Measurements from ENCODE around the gene ATXN1.

ATXN1 gene

GRCh38 chr6:16548121-16548520 lies 213.1 kb downstream of the ATXN1 start:
- Histone ChIP-seq H3K9me3 (replicated peaks in 1 of 2; ENCODE audit: control insufficient read depth in 2 of 2, insufficient read depth in 1 of 2, low read depth in 1 of 2, low read length in 2 of 2) (no peaks in the 10 kb centered on the region), H3K4ac (ENCODE audit: low read length) (no peak overlapping the region), H3K18ac (ENCODE audit: low read length) (no peak overlapping the region), H3K36me3 (replicated peaks in 1 of 2; ENCODE audit: control insufficient read depth in 2 of 2, insufficient read depth in 2 of 2, low read length in 2 of 2) (no peaks in the 10 kb centered on the region), H3K27me3 (ENCODE audit: control insufficient read depth in 3 of 3, insufficient read depth in 3 of 3, low read depth in 1 of 3, low read length in 3 of 3) (no peaks in the 10 kb centered on the region), H3K14ac (ENCODE audit: low read length) (no peak overlapping the region), H3K4me2 (ENCODE audit: insufficient read depth, low read length, poor library complexity, severe bottlenecking) (no peak overlapping the region), H4K8ac (ENCODE audit: low read depth, low read length) (no peak overlapping the region), H2AFZ (ENCODE audit: low read length) (no peak overlapping the region), H3K23ac (ENCODE audit: low read depth, low read length, poor library complexity) (no peak overlapping the region), H3K27ac (replicated peaks; ENCODE audit: low read length) (no peak overlapping the region), H4K91ac (ENCODE audit: low read depth, low read length, poor library complexity) (no peak overlapping the region), H3K9ac (ENCODE audit: low read depth, low read length, poor library complexity) (no peak overlapping the region), H3K4me1 (ENCODE audit: control insufficient read depth in 2 of 2, insufficient read depth in 1 of 2, low read depth in 1 of 2, low read length in 2 of 2) (peaks cover 9 to 16% of the 10 kb centered on the region in 2 donors), H2BK5ac (ENCODE audit: low read length) (no peak overlapping the region), H2AK5ac (ENCODE audit: low read depth, low read length) (no peak overlapping the region), H2BK12ac (ENCODE audit: low read length) (no peak overlapping the region), H2BK15ac (ENCODE audit: low read length) (no peak overlapping the region), H2BK120ac (ENCODE audit: low read depth, low read length) (no peak overlapping the region), H3K4me3 (ENCODE audit: low read length in 2 of 2) (no peak overlapping the region), H3K79me1 (ENCODE audit: low read depth, low read length) (no peaks in the 10 kb centered on the region)
- 100% methylated on average over 1 of the region's 2 CpGs for WGBS, 2 donors (ENCODE audit: extremely low coverage in 2 of 2, insufficient read length in 2 of 2, insufficient replicate concordance in 1 of 2)
- no peak for DNase-seq (ENCODE audit: low spot score)

DNA sequence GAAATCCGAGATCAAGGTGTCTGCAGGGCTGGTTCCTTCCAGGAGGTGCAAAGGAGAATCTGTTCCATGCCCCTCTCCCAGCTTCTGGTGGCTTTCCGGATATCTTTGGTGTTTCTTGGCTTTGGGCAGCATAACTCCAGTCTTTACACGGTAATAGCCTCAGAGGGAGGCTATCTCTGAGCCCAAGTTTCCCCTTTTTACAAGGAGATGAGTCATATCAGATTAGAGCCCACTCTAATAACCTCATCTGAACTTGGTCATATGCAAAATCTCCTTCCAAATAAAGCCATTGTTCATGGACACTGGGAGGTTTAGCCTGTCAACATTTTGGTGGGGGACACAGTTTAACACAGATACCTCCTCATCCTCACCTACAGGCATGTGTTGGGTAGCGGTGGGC lies 213.7 kb downstream of the ATXN1 start:
- Histone ChIP-seq H3K4me3 (ENCODE audit: low read length in 2 of 2) (no peak overlapping the region), H2AK5ac (ENCODE audit: low read depth, low read length) (no peak overlapping the region), H3K9me3 (replicated peaks in 1 of 2; ENCODE audit: control insufficient read depth in 2 of 2, insufficient read depth in 1 of 2, low read depth in 1 of 2, low read length in 2 of 2) (no peaks in the 10 kb centered on the region), H2BK12ac (ENCODE audit: low read length) (no peak overlapping the region), H3K4me2 (ENCODE audit: insufficient read depth, low read length, poor library complexity, severe bottlenecking) (no peak overlapping the region), H3K27ac (replicated peaks; ENCODE audit: low read length) (no peak overlapping the region), H2AFZ (ENCODE audit: low read length) (no peak overlapping the region), H3K18ac (ENCODE audit: low read length) (no peak overlapping the region), H3K36me3 (replicated peaks in 1 of 2; ENCODE audit: control insufficient read depth in 2 of 2, insufficient read depth in 2 of 2, low read length in 2 of 2) (no peaks in the 10 kb centered on the region), H3K27me3 (ENCODE audit: control insufficient read depth in 3 of 3, insufficient read depth in 3 of 3, low read depth in 1 of 3, low read length in 3 of 3) (no peaks in the 10 kb centered on the region), H3K14ac (ENCODE audit: low read length) (no peak overlapping the region), H2BK5ac (ENCODE audit: low read length) (no peak overlapping the region), H4K91ac (ENCODE audit: low read depth, low read length, poor library complexity) (no peak overlapping the region), H3K9ac (ENCODE audit: low read depth, low read length, poor library complexity) (no peak overlapping the region), H4K8ac (ENCODE audit: low read depth, low read length) (no peak overlapping the region), H3K79me1 (ENCODE audit: low read depth, low read length) (no peaks in the 10 kb centered on the region), H2BK15ac (ENCODE audit: low read length) (no peak overlapping the region), H3K23ac (ENCODE audit: low read depth, low read length, poor library complexity) (no peak overlapping the region), H2BK120ac (ENCODE audit: low read depth, low read length) (no peak overlapping the region), H3K4me1 (ENCODE audit: control insufficient read depth in 2 of 2, insufficient read depth in 1 of 2, low read depth in 1 of 2, low read length in 2 of 2) (peaks cover 9 to 18% of the 10 kb centered on the region in 2 donors), H3K4ac (ENCODE audit: low read length) (no peak overlapping the region)
- WGBS, 2 donors (ENCODE audit: extremely low coverage in 2 of 2, insufficient read length in 2 of 2, insufficient replicate concordance in 1 of 2) = no CpG with 5 or more reads among the region's 4 CpGs
- no peak for DNase-seq (ENCODE audit: low spot score)

DNA sequence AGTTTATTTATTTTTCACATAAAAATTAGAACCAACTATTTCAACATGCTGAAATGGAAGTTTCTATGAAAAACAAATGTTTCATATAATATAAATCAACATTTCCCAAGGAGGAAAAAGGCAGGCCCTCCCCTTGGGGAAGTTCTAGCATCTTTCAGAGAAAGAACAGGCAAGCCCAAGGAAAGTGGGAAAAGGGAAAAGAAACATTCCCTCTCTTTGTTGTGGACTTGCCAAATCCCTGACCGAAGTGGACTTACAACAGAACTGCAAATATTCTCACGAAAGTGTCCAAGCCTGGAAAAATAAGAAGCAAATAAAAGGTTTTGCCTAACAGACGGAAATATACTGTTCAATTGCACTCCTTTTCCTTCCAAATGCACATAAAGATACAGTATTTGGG lies 214.4 kb downstream of the ATXN1 start:
- peaks cover 9 to 21% of the 10 kb centered on the region in 2 donors for H3K4me1 ChIP-seq (ENCODE audit: control insufficient read depth in 2 of 2, insufficient read depth in 1 of 2, low read depth in 1 of 2, low read length in 2 of 2)
- no peak overlapping the region for H3K4me2 ChIP-seq (ENCODE audit: insufficient read depth, low read length, poor library complexity, severe bottlenecking)
- no peak overlapping the region for H3K23ac ChIP-seq (ENCODE audit: low read depth, low read length, poor library complexity)
- H3K4me3 ChIP-seq (ENCODE audit: low read length in 2 of 2) = no peak overlapping the region
- H3K14ac ChIP-seq (ENCODE audit: low read length) = no peak overlapping the region
- H2BK15ac ChIP-seq (ENCODE audit: low read length) = no peak overlapping the region
- no peaks in the 10 kb centered on the region for H3K27me3 ChIP-seq (ENCODE audit: control insufficient read depth in 3 of 3, insufficient read depth in 3 of 3, low read depth in 1 of 3, low read length in 3 of 3)
- no peaks in the 10 kb centered on the region for H3K36me3 ChIP-seq (replicated peaks in 1 of 2; ENCODE audit: control insufficient read depth in 2 of 2, insufficient read depth in 2 of 2, low read length in 2 of 2)
- whole genome bisulfite sequencing, 2 donors (ENCODE audit: extremely low coverage in 2 of 2, insufficient read length in 2 of 2, insufficient replicate concordance in 1 of 2) = no CpG with 5 or more reads among the region's 3 CpGs
- no peak overlapping the region for H2AK5ac ChIP-seq (ENCODE audit: low read depth, low read length)
- no peak overlapping the region for H3K4ac ChIP-seq (ENCODE audit: low read length)
- no peak overlapping the region for H2BK5ac ChIP-seq (ENCODE audit: low read length)
- no peak overlapping the region for H3K9ac ChIP-seq (ENCODE audit: low read depth, low read length, poor library complexity)
- H3K18ac ChIP-seq (ENCODE audit: low read length) = no peak overlapping the region
- no peak overlapping the region for H2AFZ ChIP-seq (ENCODE audit: low read length)
- H4K8ac ChIP-seq (ENCODE audit: low read depth, low read length) = no peak overlapping the region
- no peak overlapping the region for H4K91ac ChIP-seq (ENCODE audit: low read depth, low read length, poor library complexity)
- no peak for DNase-seq (ENCODE audit: low spot score)
- no peaks in the 10 kb centered on the region for H3K9me3 ChIP-seq (replicated peaks in 1 of 2; ENCODE audit: control insufficient read depth in 2 of 2, insufficient read depth in 1 of 2, low read depth in 1 of 2, low read length in 2 of 2)
- H3K27ac ChIP-seq (replicated peaks; ENCODE audit: low read length) = no peak overlapping the region
- no peaks in the 10 kb centered on the region for H3K79me1 ChIP-seq (ENCODE audit: low read depth, low read length)
- no peak overlapping the region for H2BK120ac ChIP-seq (ENCODE audit: low read depth, low read length)
- no peak overlapping the region for H2BK12ac ChIP-seq (ENCODE audit: low read length)

DNA sequence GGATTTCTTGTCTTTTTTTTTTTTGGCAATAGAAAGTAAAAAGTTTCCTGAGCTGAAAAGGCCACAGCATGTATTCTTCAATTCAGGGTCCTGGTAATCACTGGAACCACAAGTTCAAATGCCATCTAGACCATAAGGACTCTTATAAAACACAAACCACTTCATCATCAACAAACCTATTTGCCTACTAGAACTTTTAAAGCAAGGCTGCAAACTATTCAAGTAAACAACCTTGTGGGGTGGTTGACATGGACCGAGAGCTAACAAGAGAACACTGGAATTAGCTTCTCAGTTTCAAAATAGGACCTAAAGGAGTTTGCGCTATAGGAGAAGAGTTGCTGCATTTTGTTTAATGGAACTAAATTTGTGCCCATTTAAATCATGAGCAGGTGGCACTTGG lies 215.9 kb downstream of the ATXN1 start:
- no peak overlapping the region for H3K9ac ChIP-seq (ENCODE audit: low read depth, low read length, poor library complexity)
- H3K23ac ChIP-seq (ENCODE audit: low read depth, low read length, poor library complexity) = no peak overlapping the region
- no peaks in the 10 kb centered on the region for H3K9me3 ChIP-seq (replicated peaks in 1 of 2; ENCODE audit: control insufficient read depth in 2 of 2, insufficient read depth in 1 of 2, low read depth in 1 of 2, low read length in 2 of 2)
- H2BK15ac ChIP-seq (ENCODE audit: low read length) = no peak overlapping the region
- no peak overlapping the region for H2AK5ac ChIP-seq (ENCODE audit: low read depth, low read length)
- no peak for DNase-seq (ENCODE audit: low spot score)
- no peak overlapping the region for H2BK5ac ChIP-seq (ENCODE audit: low read length)
- H3K4ac ChIP-seq (ENCODE audit: low read length) = no peak overlapping the region
- H3K14ac ChIP-seq (ENCODE audit: low read length) = no peak overlapping the region
- H3K36me3 ChIP-seq (replicated peaks in 1 of 2; ENCODE audit: control insufficient read depth in 2 of 2, insufficient read depth in 2 of 2, low read length in 2 of 2) = no peaks in the 10 kb centered on the region
- no peaks in the 10 kb centered on the region for H3K27me3 ChIP-seq (ENCODE audit: control insufficient read depth in 3 of 3, insufficient read depth in 3 of 3, low read depth in 1 of 3, low read length in 3 of 3)
- no peak overlapping the region for H4K91ac ChIP-seq (ENCODE audit: low read depth, low read length, poor library complexity)
- WGBS, 2 donors (ENCODE audit: extremely low coverage in 2 of 2, insufficient read length in 2 of 2, insufficient replicate concordance in 1 of 2) = no CpG with 5 or more reads among the region's 2 CpGs
- no peak overlapping the region for H2BK12ac ChIP-seq (ENCODE audit: low read length)
- H2BK120ac ChIP-seq (ENCODE audit: low read depth, low read length) = no peak overlapping the region
- H2AFZ ChIP-seq (ENCODE audit: low read length) = no peak overlapping the region
- no peak overlapping the region for H3K4me3 ChIP-seq (ENCODE audit: low read length in 2 of 2)
- H3K18ac ChIP-seq (ENCODE audit: low read length) = no peak overlapping the region
- H3K4me2 ChIP-seq (ENCODE audit: insufficient read depth, low read length, poor library complexity, severe bottlenecking) = no peak overlapping the region
- no peak overlapping the region for H4K8ac ChIP-seq (ENCODE audit: low read depth, low read length)
- H3K4me1 ChIP-seq (ENCODE audit: control insufficient read depth in 2 of 2, insufficient read depth in 1 of 2, low read depth in 1 of 2, low read length in 2 of 2) = peaks cover 14 to 21% of the 10 kb centered on the region in 2 donors
- H3K27ac ChIP-seq (replicated peaks; ENCODE audit: low read length) = no peak overlapping the region
- no peaks in the 10 kb centered on the region for H3K79me1 ChIP-seq (ENCODE audit: low read depth, low read length)
